K562 (cell line): Measurements from ENCODE around the gene PFKP. TPM values are rescaled to one million over a fixed set of nuclear protein-coding genes. Genes with fewer than 3 reads are reported as not detected.

Experiments
- ATF1 ChIP-seq, 2 experiments: fragments of 450-650 bp in 1 of 2; IDR thresholded peaks; 2 replicates each; pipeline ENCODE4 v1.6.1; 2016; ENCODE audit warnings: missing compliant biosample characterization in 1 of 2, missing genetic modification characterization in 1 of 2
- ATF7 ChIP-seq: fragments of 450-650 bp; IDR thresholded peaks from 2 replicates; pipeline ENCODE4 v1.7.1; 2014; ENCODE audit warnings: mild to moderate bottlenecking, moderate library complexity
- CHD2 ChIP-seq: IDR thresholded peaks from 2 replicates; pipeline ENCODE4 v1.6.1; 2011; ENCODE audit warnings: low read depth, low read length
- ETV1 ChIP-seq: fragments of 450-650 bp; conservative IDR thresholded peaks from 2 replicates; pipeline ENCODE4 v1.6.1; 2016; ENCODE audit warnings: missing genetic modification characterization, control low read depth, low read depth, missing compliant biosample characterization
- GATAD2A ChIP-seq: fragments of 450-650 bp; IDR thresholded peaks from 2 replicates; pipeline ENCODE4 v1.6.1; 2017
- HNRNPK ChIP-seq: fragments of 200-400 bp; formaldehyde crosslinking; IDR thresholded peaks from one replicate; pipeline ENCODE4 v1.6.1; 2018; ENCODE audit warnings: mild to moderate bottlenecking, low read depth, low read length; ENCODE audit not compliant: poor library complexity, severe bottlenecking
- MAX ChIP-seq: sonication (generic); formaldehyde crosslinking; IDR thresholded peaks from 2 replicates; pipeline ENCODE4 v1.9.0; 2022; ENCODE audit warnings: mild to moderate bottlenecking, missing genetic modification reagents
- MYC ChIP-seq, 2 experiments: fragments of 250-450 bp in 1 of 2; sonication (Bioruptor Pico) in 1 of 2; IDR thresholded peaks; 2 replicates each; pipeline versions ENCODE4 v1.5.1 to v1.6.1; 2012 to 2021; ENCODE audit warnings: low read depth in 2 of 2, borderline replicate concordance in 1 of 2, improper control_type of control experiment in 1 of 2, low read length in 1 of 2, mild to moderate bottlenecking in 1 of 2, moderate library complexity in 1 of 2
- NEUROD1 ChIP-seq: fragments of 150-350 bp; IDR thresholded peaks from 2 replicates; pipeline ENCODE4 v1.6.1; 2014; ENCODE audit warnings: borderline replicate concordance, low read length, low read depth; ENCODE audit not compliant: partially characterized antibody
- PKNOX1 ChIP-seq: fragments of 450-650 bp; IDR thresholded peaks from 2 replicates; pipeline ENCODE4 v1.6.1; 2016
- PML ChIP-seq: IDR thresholded peaks from 2 replicates; pipeline ENCODE4 v1.6.1; 2012; ENCODE audit warnings: low read length, inconsistent platforms
- RB1 ChIP-seq: fragments of 450-650 bp; IDR thresholded peaks from 2 replicates; pipeline ENCODE4 v1.6.1; 2017; ENCODE audit warnings: low read depth, mild to moderate bottlenecking
- RBBP5 ChIP-seq: fragments of 200-600 bp; sonication (generic); IDR thresholded peaks from 2 replicates; pipeline ENCODE4 v1.6.1; 2012; ENCODE audit warnings: borderline replicate concordance, mild to moderate bottlenecking, low read length, control low read depth, inconsistent platforms; ENCODE audit not compliant: insufficient read depth, poor library complexity, severe bottlenecking
- RBM15 ChIP-seq: fragments of 200-400 bp; formaldehyde crosslinking; IDR thresholded peaks from 2 replicates; pipeline ENCODE4 v1.6.1; 2018; ENCODE audit warnings: mild to moderate bottlenecking, low read length, moderate library complexity; ENCODE audit not compliant: insufficient read depth
- SFPQ ChIP-seq: fragments of 200-400 bp; formaldehyde crosslinking; IDR thresholded peaks from 2 replicates; pipeline ENCODE4 v1.6.1; 2017; ENCODE audit warnings: mild to moderate bottlenecking, low read depth, low read length, moderate library complexity
- SIX5 ChIP-seq, 2 experiments: IDR thresholded peaks; 2 replicates each; pipeline ENCODE4 v1.6.1; 2011; ENCODE audit warnings: low read length in 2 of 2, borderline replicate concordance in 1 of 2, low read depth in 1 of 2, mild to moderate bottlenecking in 1 of 2, moderate library complexity in 1 of 2; ENCODE audit not compliant: insufficient read depth in 1 of 2
- SP1 ChIP-seq: sonication (generic); formaldehyde crosslinking; IDR thresholded peaks from 2 replicates; pipeline ENCODE4 v1.8.1; 2022; ENCODE audit warnings: mild to moderate bottlenecking, missing genetic modification reagents
- ZBTB33 ChIP-seq: sonication (generic); formaldehyde crosslinking; IDR thresholded peaks from 2 replicates; pipeline ENCODE4 v1.8.1; 2023; ENCODE audit warnings: mild to moderate bottlenecking, missing genetic modification reagents
- ZFX ChIP-seq: sonication (generic); formaldehyde crosslinking; IDR thresholded peaks from 2 replicates; pipeline ENCODE4 v1.8.0; 2022; ENCODE audit warnings: mild to moderate bottlenecking, missing genetic modification reagents, moderate library complexity
- ZNF384 ChIP-seq: IDR thresholded peaks from 2 replicates; pipeline ENCODE4 v1.6.1; 2012; ENCODE audit warnings: low read depth, low read length, improper control_type of control experiment
- ZNF584 ChIP-seq: fragments of 200-800 bp; sonication (Bioruptor generic); IDR thresholded peaks from 2 replicates; pipeline ENCODE4 v1.6.1; 2016; ENCODE audit warnings: low read depth, mild to moderate bottlenecking, missing genetic modification characterization, missing compliant biosample characterization
- ZNF75A ChIP-seq: fragments of 450-650 bp; formaldehyde crosslinking; IDR thresholded peaks from 2 replicates; pipeline ENCODE4 v1.4.0; 2020; ENCODE audit warnings: mild to moderate bottlenecking
- polyA plus RNA-seq, 8 experiments: library from polyadenylated mRNA; depleted of rRNA in 4 of 8; stranded (reverse) in 5 of 8; unstranded in 3 of 8; fragments of >200 nt; fragmentation: Nextera tagmentation in 2 of 8; fragmentation: Illumina TruSeq in 1 of 8; extraction: Ambion mirVana in 2 of 8; extraction: Trizol in 1 of 8; gene quantifications; 2 replicates each; pipeline versions ENCODE4 v1.2.1 to v1.2.3, GENCODE V29; 2011 to 2014; ENCODE audit warnings: inconsistent platforms in 1 of 8, missing spikeins in 1 of 8
- total RNA-seq, 7 experiments: library from RNA; depleted of rRNA in 6 of 7; stranded (reverse); fragments of >200 nt in 6 of 7; fragmentation: Illumina TruSeq in 2 of 7; extraction: Trizol in 2 of 7; gene quantifications; 2 replicates each; pipeline versions ENCODE4 v1.2.1 to v1.2.3, GENCODE V29; 2011 to 2021; ENCODE audit warnings: low replicate concordance in 1 of 7

Gene PFKP
- total and polyA plus RNA-seq, 9 of the 15 experiments (the other 6 are each of a cell fraction or from before 2014, with no cell fraction given): 23.5 to 116 (median 62.1) TPM

- TF ChIP-seq MYC (IDR thresholded peaks at IDR 0.05; ENCODE audit: low read depth, low read length) (peak; percentile 85), MYC (CRISPR knock-in tag; IDR thresholded peaks at IDR 0.05; ENCODE audit: borderline replicate concordance, low read depth) (no peak), SIX5 (IDR thresholded peaks at IDR 0.05; ENCODE audit: borderline replicate concordance in 1 of 2, insufficient read depth in 1 of 2, low read depth in 1 of 2, low read length in 2 of 2) (no peak), SP1 (CRISPR knock-in tag) (peak; percentile 83), NEUROD1 (peak; percentile 59), HNRNPK (no peak), SFPQ (no peak), ATF1 (CRISPR knock-in tag; IDR thresholded peaks at IDR 0.05) (peak; percentile 47; the same call in 1 of the 2 replicates), ATF1 (tag; IDR thresholded peaks at IDR 0.05) (peak; percentile 71), ZNF384 (no peak), GATAD2A (0 out of 2 replicates have a peak, but pooled peaks have one; percentile 28), MAX (CRISPR knock-in tag) (peak; percentile 71), ZNF75A (no peak), ZNF584 (no peak), PML (0 out of 2 replicates have a peak, but pooled peaks have one; percentile 33), ZFX (CRISPR knock-in tag) (peak; percentile 95), CHD2 (peak; percentile 38; the same call in 1 of the 2 replicates), RBBP5 (peak; percentile 90), PKNOX1 (peak; percentile 71), RBM15 (no peak), ETV1 (tag) (no peak), ATF7 (peak; percentile 70; the same call in 1 of the 2 replicates), RB1 (peak; percentile 71), ZBTB33 (CRISPR knock-in tag) (0 out of 2 replicates have a peak, but pooled peaks have one; percentile 13)
These were observed 105.3 kb downstream of the PFKP start, which contains the start of gene PITRM1 (continued) for GRCh38 chr10:3172446-3173170.
